Measurements from ENCODE around the gene FAF1.

The FAF1 gene

GRCh38 chr1:50972766-50973165, 12.7 kb upstream of the FAF1 start:
- no peaks in the 10 kb centered on the region for H3K36me3 Mint-ChIP-seq (ENCODE audit: low read depth)
- no peaks in the 10 kb centered on the region for H3K9me3 Mint-ChIP-seq
- TF ChIP-seq CTCF (IDR thresholded peaks at IDR 0.05; ENCODE audit: unreplicated experiment in 3 of 3), result no peak
- no peak overlapping the region for H3K27ac Mint-ChIP-seq
- H3K4me1 Mint-ChIP-seq, result peaks cover 14% of the 10 kb centered on the region
- no peak overlapping the region for H3K4me3 Mint-ChIP-seq
- peaks cover 94% of the 10 kb centered on the region for H3K27me3 Mint-ChIP-seq (ENCODE audit: low read depth)

- Mint-ChIP-seq H3K27ac (no peak overlapping the region), H3K27me3 (ENCODE audit: low read depth) (peaks cover 94% of the 10 kb centered on the region), H3K4me1 (peaks cover 14% of the 10 kb centered on the region), H3K4me3 (no peak overlapping the region), H3K9me3 (no peaks in the 10 kb centered on the region), H3K36me3 (ENCODE audit: low read depth) (no peaks in the 10 kb centered on the region)
- TF ChIP-seq CTCF (IDR thresholded peaks at IDR 0.05; ENCODE audit: unreplicated experiment in 3 of 3), result no peak
These were observed 11.8 kb upstream of the FAF1 start for GRCh38 chr1:50971748-50972305.

GRCh38 chr1:50970931-50971582, 11.0 kb upstream of the FAF1 start:
- Mint-ChIP-seq H3K36me3 (ENCODE audit: low read depth) (no peaks in the 10 kb centered on the region), H3K9me3 (no peaks in the 10 kb centered on the region), H3K4me1 (peaks cover 14% of the 10 kb centered on the region), H3K27ac (no peak overlapping the region), H3K4me3 (peak overlapping the region; percentile 74 to 91 (median 89)), H3K27me3 (ENCODE audit: low read depth) (peaks cover 94% of the 10 kb centered on the region)
- no peak for TF ChIP-seq CTCF (IDR thresholded peaks at IDR 0.05; ENCODE audit: unreplicated experiment in 3 of 3)

- H3K9me3 Mint-ChIP-seq, result no peaks in the 10 kb centered on the region
These were observed 10.4 kb upstream of the FAF1 start for GRCh38 chr1:50970509-50970887.

GRCh38 chr1:50969611-50970508, 9.8 kb upstream of the FAF1 start, which contains the start of gene CDKN2C:
Gene CDKN2C, plus strand, starts transcription at chr1:50970245. Its CDS starts 124 bp downstream, at chr1:50970369.
- peaks cover 14% of the 10 kb centered on the region for H3K4me1 Mint-ChIP-seq
- TF ChIP-seq CTCF (IDR thresholded peaks at IDR 0.05; ENCODE audit: unreplicated experiment in 3 of 3), result peak in 1 of 3 experiments; percentile 10
- H3K9me3 Mint-ChIP-seq, result no peaks in the 10 kb centered on the region
- peak within 1 kb of the TSS; percentile 88 to 95 (median 93) for H3K4me3 Mint-ChIP-seq
- peak within 1 kb of the TSS in 1 of 3 experiments; percentile 12 for H3K27ac Mint-ChIP-seq
- peaks cover 94% of the 10 kb centered on the region for H3K27me3 Mint-ChIP-seq (ENCODE audit: low read depth)
- no peaks in the 10 kb centered on the region for H3K36me3 Mint-ChIP-seq (ENCODE audit: low read depth)

More at GRCh38 chr1:50970509-50970887, 10.4 kb upstream of the FAF1 start:
- Mint-ChIP-seq H3K36me3 (ENCODE audit: low read depth) (no peaks in the 10 kb centered on the region), H3K4me1 (peaks cover 14% of the 10 kb centered on the region), H3K27ac (no peak overlapping the region), H3K4me3 (peak overlapping the region; percentile 74 to 91 (median 89)), H3K27me3 (ENCODE audit: low read depth) (peaks cover 94% of the 10 kb centered on the region)
- no peak for TF ChIP-seq CTCF (IDR thresholded peaks at IDR 0.05; ENCODE audit: unreplicated experiment in 3 of 3)

Measured in nephron (organoid).